ENCODE data around the gene ACER1.

ACER1 gene

GRCh38 chr19:6264803-6265202 is 68.6 kb downstream of the ACER1 start:
- DNase-seq = no peak

GRCh38 chr19:6263735-6264444 is 69.5 kb downstream of the ACER1 start:
- DNase-seq = peak; percentile 22

- DNase-seq = no peak
Measured at GRCh38 chr19:6263306-6263705, 70.1 kb downstream of the ACER1 start.

- DNase-seq = no peak
Measured at GRCh38 chr19:6262519-6262918, 70.9 kb downstream of the ACER1 start.

GRCh38 chr19:6261883-6262282 is 71.5 kb downstream of the ACER1 start:
- DNase-seq = no peak

GRCh38 chr19:6260912-6261650 is 72.3 kb downstream of the ACER1 start:
- DNase-seq = peak; percentile 34

GRCh38 chr19:6260376-6260775 is 73.0 kb downstream of the ACER1 start:
- DNase-seq = no peak

GRCh38 chr19:6259312-6259861 is 74.0 kb downstream of the ACER1 start:
- no peak for DNase-seq

- DNase-seq = no peak
Measured at GRCh38 chr19:6258812-6259311, 74.5 kb downstream of the ACER1 start.
